GM12878 (cell line): Measurements from ENCODE around the gene RAD1. TPM values are rescaled to one million over a fixed set of nuclear protein-coding genes. Genes with fewer than 3 reads are reported as not detected.

ENCODE experiments used
- ATAC-seq: fragments of 200-7000 bp; cut with Tn5 transposase; 3 replicates; pipeline ENCODE4 v1.9.1; 2020; ENCODE audit warnings: mild to moderate bottlenecking, moderate library complexity
- BruUV-seq: library from RNA; stranded (reverse); fragments of 400-500 nt; replicated peaks from 2 replicates; lab custom pipeline; 2021; lab: Mats Ljungman, UMichigan
- CTCF ChIA-PET: fragments of 300-600 bp; sonication (Branson Sonifier 250); formaldehyde crosslinking; extraction: SDS; loops from one replicate; lab custom pipeline; 2021; ENCODE audit warnings: inconsistent platforms; lab: Yijun Ruan, JAX
- POLR2A ChIA-PET: fragments of 350-600 bp; formaldehyde crosslinking; extraction: SDS; loops from one replicate; lab custom pipeline; 2021; ENCODE audit warnings: inconsistent platforms; lab: Charles Lee
- RAD21 ChIA-PET: fragments of 300-600 bp; sonication (Branson Sonifier 250); formaldehyde crosslinking; loops from one replicate; lab custom pipeline; 2023; ENCODE audit warnings: antibody characterized with exemption; ENCODE audit not compliant: unreplicated experiment; lab: Charles Lee
- SMC1A ChIA-PET: fragments of 300-600 bp; sonication (Branson Sonifier 250); formaldehyde crosslinking; loops from one replicate; lab custom pipeline; 2023; ENCODE audit not compliant: unreplicated experiment, uncharacterized antibody; lab: Charles Lee
- DNase-seq: peaks from one replicate; pipeline ENCODE4 v3.0.0-alpha.2; 2011; ENCODE audit warnings: low read depth, low spot score
- FAIRE-seq: peaks from 3 replicates; lab custom pipeline; 2011; peaks lifted over from hg19 to GRCh38; lab: Jason Lieb, UNC
- H2AFZ ChIP-seq: 2 replicates; pipeline ENCODE4 v1.6.0; 2011; ENCODE audit warnings: low read depth, low read length, control low read depth; ENCODE audit not compliant: control insufficient read depth
- H3K27ac ChIP-seq: 2 replicates; pipeline ENCODE4 v1.5.1; 2011; ENCODE audit warnings: control low read depth; ENCODE audit not compliant: control insufficient read depth, insufficient read depth
- H3K27me3 ChIP-seq, 2 experiments: replicated peaks in 1 of 2; 2 replicates each; pipeline versions ENCODE4 v1.6.0 to v1.6.1; 2011; ENCODE audit warnings: low read length in 1 of 2; ENCODE audit not compliant: control insufficient read depth in 2 of 2, insufficient read depth in 2 of 2
- H3K36me3 ChIP-seq, 2 experiments: 2 replicates each; pipeline ENCODE4 v1.5.1; 2011; ENCODE audit warnings: low read length in 1 of 2; ENCODE audit not compliant: control insufficient read depth in 2 of 2, insufficient read depth in 2 of 2
- H3K4me1 ChIP-seq: 2 replicates; pipeline ENCODE4 v1.6.1; 2011; ENCODE audit warnings: mild to moderate bottlenecking, low read length, moderate library complexity, mixed read lengths; ENCODE audit not compliant: control insufficient read depth, insufficient read depth
- H3K4me2 ChIP-seq: 2 replicates; pipeline ENCODE4 v1.6.0; 2011; ENCODE audit warnings: control low read depth; ENCODE audit not compliant: control insufficient read depth, insufficient read depth
- H3K4me3 ChIP-seq: fragments of 200-600 bp; sonication (generic); 2 replicates; pipeline ENCODE4 v1.5.1; 2016
- H3K79me2 ChIP-seq: 2 replicates; pipeline ENCODE4 v1.6.0; 2011; ENCODE audit warnings: low read length; ENCODE audit not compliant: control insufficient read depth, insufficient read depth
- H3K9ac ChIP-seq: 2 replicates; pipeline ENCODE4 v1.8.0; 2011; ENCODE audit warnings: low read length, control low read depth, mixed read lengths; ENCODE audit not compliant: control insufficient read depth, insufficient read depth
- H3K9me3 ChIP-seq: replicated peaks from 3 replicates; pipeline ENCODE4 v1.5.1; 2011; ENCODE audit warnings: mild to moderate bottlenecking, low read length; ENCODE audit not compliant: control insufficient read depth, insufficient read depth
- H4K20me1 ChIP-seq: 2 replicates; pipeline ENCODE4 v1.6.0; 2011; ENCODE audit not compliant: control insufficient read depth, insufficient read depth
- CTCF ChIP-seq, 3 experiments: IDR thresholded peaks in 2 of 3; conservative IDR thresholded peaks in 1 of 3; 2 replicates each; pipeline ENCODE4 v1.5.1; 2011; ENCODE audit warnings: low read depth in 3 of 3, low read length in 3 of 3, mild to moderate bottlenecking in 3 of 3, control low read depth in 2 of 3, moderate library complexity in 2 of 3, inconsistent platforms in 1 of 3, mixed read lengths in 1 of 3; ENCODE audit not compliant: control insufficient read depth in 2 of 3, insufficient read depth in 1 of 3; ENCODE audit errors: extremely low read depth in 1 of 3
- E4F1 ChIP-seq: fragments of 450-650 bp; IDR thresholded peaks from 2 replicates; pipeline ENCODE4 v1.6.1; 2018; ENCODE audit warnings: borderline replicate concordance, mild to moderate bottlenecking; ENCODE audit not compliant: partially characterized antibody
- FOXK2 ChIP-seq: fragments of 450-650 bp; IDR thresholded peaks from 2 replicates; pipeline ENCODE4 v1.6.1; 2017; ENCODE audit warnings: mild to moderate bottlenecking, moderate library complexity
- FOXM1 ChIP-seq: IDR thresholded peaks from 2 replicates; pipeline ENCODE4 v1.6.1; 2012; ENCODE audit warnings: low read depth, mild to moderate bottlenecking, inconsistent platforms, low read length, moderate library complexity
- KDM1A ChIP-seq: fragments of 200-600 bp; sonication (generic); IDR thresholded peaks from 2 replicates; pipeline ENCODE4 v1.6.1; 2016; ENCODE audit warnings: borderline replicate concordance
- MYC ChIP-seq: IDR thresholded peaks from 2 replicates; pipeline ENCODE4 v1.6.1; 2011; ENCODE audit warnings: mild to moderate bottlenecking, low read length, moderate library complexity, inconsistent platforms; ENCODE audit not compliant: insufficient read depth, insufficient replicate concordance, insufficient read length, severe bottlenecking
- NBN ChIP-seq: fragments of 450-650 bp; IDR thresholded peaks from 2 replicates; pipeline ENCODE4 v1.6.1; 2016
- NFIC ChIP-seq: IDR thresholded peaks from 2 replicates; pipeline ENCODE4 v1.6.1; 2012; ENCODE audit warnings: low read depth, mild to moderate bottlenecking, inconsistent platforms, low read length, moderate library complexity
- NFYA ChIP-seq: IDR thresholded peaks from 2 replicates; pipeline ENCODE4 v1.6.1; 2011; ENCODE audit warnings: low read depth, mild to moderate bottlenecking, low read length, improper control_type of control experiment, borderline replicate concordance
- POLR2AphosphoS5 ChIP-seq: IDR thresholded peaks from 2 replicates; pipeline ENCODE4 v1.6.1; 2011; ENCODE audit warnings: mild to moderate bottlenecking, low read length, inconsistent platforms
- STAT1 ChIP-seq: fragments of 450-650 bp; conservative IDR thresholded peaks from 2 replicates; pipeline ENCODE4 v1.6.1; 2014; ENCODE audit warnings: antibody characterized with exemption, mild to moderate bottlenecking
- WGBS: methylation state at CpG from one replicate; pipeline ENCODE4 v1.1.6; 2016; ENCODE audit warnings: low lambda C conversion rate; ENCODE audit not compliant: insufficient replicate concordance, insufficient coverage; ENCODE audit errors: missing lambda C conversion rate; 5-methylcytosine and 5-hydroxymethylcytosine counted together
- in situ Hi-C: fragments of 300-500 bp; cut with MboI; formaldehyde crosslinking; loops from 9 replicates; pipeline ENCODE4 v1.14.3; 2018; ENCODE audit warnings: mixed read lengths
- intact Hi-C: fragments of 100-400 bp; cut with micrococcal nuclease; formaldehyde crosslinking; loops from one replicate; pipeline ENCODE4 v1.14.2; 2022; ENCODE audit not compliant: unreplicated experiment
- polyA plus RNA-seq, 11 experiments: library from polyadenylated mRNA; depleted of rRNA in 4 of 11; unstranded in 6 of 11; stranded (reverse) in 5 of 11; fragments of >200 nt; fragmentation: Nextera tagmentation in 4 of 11; fragmentation: Illumina TruSeq in 1 of 11; extraction: Ambion mirVana in 4 of 11; extraction: Trizol in 1 of 11; gene quantifications; 1 replicate in 1 of 11; 2 replicates in 10 of 11; pipeline versions ENCODE4 v1.2.1 to v1.2.3, GENCODE V29; 2011 to 2016; ENCODE audit warnings: inconsistent platforms in 2 of 11, missing spikeins in 2 of 11, low read depth in 1 of 11
- total RNA-seq, 4 experiments: library from RNA; depleted of rRNA in 3 of 4; stranded (reverse); fragments of >200 nt in 3 of 4; fragmentation: Illumina TruSeq in 1 of 4; extraction: Trizol in 1 of 4; gene quantifications; 2 replicates each; pipeline versions ENCODE4 v1.2.1 to v1.2.3, GENCODE V29; 2013 to 2021
- TF ChIP-seq, protein P1 (sequence below): fragments of 450-650 bp; IDR thresholded peaks from 2 replicates; pipeline ENCODE4 v1.6.1; 2017; ENCODE audit warnings: antibody characterized with exemption, mild to moderate bottlenecking, moderate library complexity

Gene RAD1
- total and polyA plus RNA-seq, 10 of the 15 experiments (the other 5 are each of a cell fraction or from before 2014, with no cell fraction given), result 21.1 to 58.4 (median 37.2) TPM

- WGBS, result 24% methylated on average over 5 of the region's 5 CpGs
- Histone ChIP-seq H3K9me3 (no peaks in the 10 kb centered on the region), H4K20me1 (no peaks in the 10 kb centered on the region), H3K9ac (no peak overlapping the region), H3K27ac (no peak overlapping the region), H3K36me3 (no peaks in the 10 kb centered on the region), H2AFZ (no peak overlapping the region), H3K4me1 (peaks cover 1% of the 10 kb centered on the region), H3K27me3 (no peaks in the 10 kb centered on the region), H3K4me3 (no peak overlapping the region), H3K79me2 (no peaks in the 10 kb centered on the region), H3K4me2 (no peak overlapping the region)
- TF ChIP-seq STAT1 (no peak), NFYA (no peak), NFIC (no peak), MYC (no peak), CTCF (IDR thresholded peaks at IDR 0.05 in 2 of 3, conservative IDR thresholded peaks at IDR 0.05 in 1 of 3; ENCODE audit: control insufficient read depth in 2 of 3, extremely low read depth in 1 of 3, insufficient read depth in 1 of 3, low read depth in 3 of 3, low read length in 3 of 3) (no peak), FOXM1 (no peak), POLR2AphosphoS5 (no peak), FOXK2 (no peak), E4F1 (no peak), NBN (no peak), KDM1A (no peak)
- TF ChIP-seq, protein P1, sequence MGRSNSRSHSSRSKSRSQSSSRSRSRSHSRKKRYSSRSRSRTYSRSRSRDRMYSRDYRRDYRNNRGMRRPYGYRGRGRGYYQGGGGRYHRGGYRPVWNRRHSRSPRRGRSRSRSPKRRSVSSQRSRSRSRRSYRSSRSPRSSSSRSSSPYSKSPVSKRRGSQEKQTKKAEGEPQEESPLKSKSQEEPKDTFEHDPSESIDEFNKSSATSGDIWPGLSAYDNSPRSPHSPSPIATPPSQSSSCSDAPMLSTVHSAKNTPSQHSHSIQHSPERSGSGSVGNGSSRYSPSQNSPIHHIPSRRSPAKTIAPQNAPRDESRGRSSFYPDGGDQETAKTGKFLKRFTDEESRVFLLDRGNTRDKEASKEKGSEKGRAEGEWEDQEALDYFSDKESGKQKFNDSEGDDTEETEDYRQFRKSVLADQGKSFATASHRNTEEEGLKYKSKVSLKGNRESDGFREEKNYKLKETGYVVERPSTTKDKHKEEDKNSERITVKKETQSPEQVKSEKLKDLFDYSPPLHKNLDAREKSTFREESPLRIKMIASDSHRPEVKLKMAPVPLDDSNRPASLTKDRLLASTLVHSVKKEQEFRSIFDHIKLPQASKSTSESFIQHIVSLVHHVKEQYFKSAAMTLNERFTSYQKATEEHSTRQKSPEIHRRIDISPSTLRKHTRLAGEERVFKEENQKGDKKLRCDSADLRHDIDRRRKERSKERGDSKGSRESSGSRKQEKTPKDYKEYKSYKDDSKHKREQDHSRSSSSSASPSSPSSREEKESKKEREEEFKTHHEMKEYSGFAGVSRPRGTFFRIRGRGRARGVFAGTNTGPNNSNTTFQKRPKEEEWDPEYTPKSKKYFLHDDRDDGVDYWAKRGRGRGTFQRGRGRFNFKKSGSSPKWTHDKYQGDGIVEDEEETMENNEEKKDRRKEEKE, result no peak
- intact Hi-C loops, result no loop called here
- ChIA-PET RAD21 (no interaction called here), SMC1A (no interaction called here), POLR2A (no interaction called here), CTCF (no interaction called here)
- no TSS peak for BruUV-seq
- no peak for ATAC-seq
- FAIRE-seq, result no peak
- in situ Hi-C loops, result loop anchor here (25.0 kb wide), 1 partner anchor 672 kb away; no protein-coding TSS in a partner anchor
- DNase-seq, result no peak
Measured at GRCh38 chr5:34859253-34859652, 56.1 kb downstream of the RAD1 start.
